Vagina (tissue), 2 donors: Measurements from ENCODE around the gene RLN3.
"Not testable (repeated sequence)": the region's sequence is repeated elsewhere in the genome, so short reads cannot be mapped to it uniquely, and the experiment has no call there.

Source experiments
- POLR2A ChIP-seq, 2 donors: fragments of 450-650 bp; IDR thresholded peaks; one replicate each; pipeline ENCODE4 v1.6.1; 2017; ENCODE audit warnings: antibody characterized with exemption in 2 of 2, mild to moderate bottlenecking in 2 of 2, moderate library complexity in 2 of 2
- POLR2AphosphoS5 ChIP-seq, 2 donors: sonication (generic); formaldehyde crosslinking; IDR thresholded peaks; one replicate each; pipeline ENCODE4 v1.9.0; 2017; ENCODE audit warnings: antibody characterized with exemption in 2 of 2, mild to moderate bottlenecking in 2 of 2, low read depth in 1 of 2; ENCODE audit not compliant: insufficient read depth in 1 of 2
- TF ChIP-seq, protein P1 (sequence below), 3 experiments: fragments of 450-650 bp in 2 of 3; fragments of 200-600 bp in 1 of 3; sonication (generic) in 1 of 3; IDR thresholded peaks; one replicate each; pipeline ENCODE4 v1.5.1; 2017 to 2019; ENCODE audit warnings: antibody characterized with exemption in 3 of 3, mild to moderate bottlenecking in 2 of 3, moderate library complexity in 2 of 3

DNA sequence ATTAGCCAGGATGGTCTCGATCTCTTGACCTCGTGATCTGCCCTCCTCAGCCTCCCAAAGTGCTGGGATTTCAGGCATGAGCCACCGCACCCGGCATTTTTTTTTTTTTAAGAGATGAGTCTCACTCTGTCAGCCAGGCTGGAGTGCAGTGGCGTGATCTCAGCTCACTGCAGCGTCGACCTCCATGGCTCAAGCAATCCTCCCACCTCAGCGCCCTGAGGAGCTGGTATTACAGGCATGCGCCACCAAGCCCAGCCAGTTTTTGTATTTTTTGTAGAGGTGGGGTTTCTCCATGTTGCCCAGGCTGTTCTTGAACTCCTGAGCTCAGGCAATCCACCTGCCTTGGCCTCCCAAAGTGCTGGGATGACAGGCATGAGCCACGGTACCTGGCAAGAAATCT, 19.9 kb downstream of the RLN3 start:
- TF ChIP-seq, protein P1, sequence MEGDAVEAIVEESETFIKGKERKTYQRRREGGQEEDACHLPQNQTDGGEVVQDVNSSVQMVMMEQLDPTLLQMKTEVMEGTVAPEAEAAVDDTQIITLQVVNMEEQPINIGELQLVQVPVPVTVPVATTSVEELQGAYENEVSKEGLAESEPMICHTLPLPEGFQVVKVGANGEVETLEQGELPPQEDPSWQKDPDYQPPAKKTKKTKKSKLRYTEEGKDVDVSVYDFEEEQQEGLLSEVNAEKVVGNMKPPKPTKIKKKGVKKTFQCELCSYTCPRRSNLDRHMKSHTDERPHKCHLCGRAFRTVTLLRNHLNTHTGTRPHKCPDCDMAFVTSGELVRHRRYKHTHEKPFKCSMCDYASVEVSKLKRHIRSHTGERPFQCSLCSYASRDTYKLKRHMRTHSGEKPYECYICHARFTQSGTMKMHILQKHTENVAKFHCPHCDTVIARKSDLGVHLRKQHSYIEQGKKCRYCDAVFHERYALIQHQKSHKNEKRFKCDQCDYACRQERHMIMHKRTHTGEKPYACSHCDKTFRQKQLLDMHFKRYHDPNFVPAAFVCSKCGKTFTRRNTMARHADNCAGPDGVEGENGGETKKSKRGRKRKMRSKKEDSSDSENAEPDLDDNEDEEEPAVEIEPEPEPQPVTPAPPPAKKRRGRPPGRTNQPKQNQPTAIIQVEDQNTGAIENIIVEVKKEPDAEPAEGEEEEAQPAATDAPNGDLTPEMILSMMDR (IDR thresholded peaks at IDR 0.05) = not testable (repeated sequence)
- TF ChIP-seq POLR2A (IDR thresholded peaks at IDR 0.05); POLR2AphosphoS5 (IDR thresholded peaks at IDR 0.05; ENCODE audit: insufficient read depth in 1 of 2, low read depth in 1 of 2): not testable (repeated sequence)
